Liver (tissue), 3 donors: Measurements from ENCODE around the gene KCNT1.

Experiments used
- GABPA ChIP-seq, 2 donors: IDR thresholded peaks in 1 of 2; conservative IDR thresholded peaks in 1 of 2; 2 replicates each; pipeline ENCODE4 v1.6.1; 2016; ENCODE audit warnings: antibody characterized with exemption in 2 of 2, mild to moderate bottlenecking in 1 of 2, moderate library complexity in 1 of 2
- HNF4A ChIP-seq, 2 donors: conservative IDR thresholded peaks; 2 replicates each; pipeline ENCODE4 v1.6.1; 2016; ENCODE audit warnings: antibody characterized with exemption in 2 of 2, mild to moderate bottlenecking in 2 of 2
- HNF4G ChIP-seq: IDR thresholded peaks from 2 replicates; pipeline ENCODE4 v1.6.1; 2016; ENCODE audit warnings: antibody characterized with exemption
- JUND ChIP-seq, 2 donors: IDR thresholded peaks; 2 replicates each; pipeline ENCODE4 v1.6.1; 2016; ENCODE audit warnings: antibody characterized with exemption in 2 of 2
- MAX ChIP-seq: IDR thresholded peaks from 2 replicates; pipeline ENCODE4 v1.6.1; 2016; ENCODE audit warnings: antibody characterized with exemption
- NR2F2 ChIP-seq: IDR thresholded peaks from 2 replicates; pipeline ENCODE4 v1.6.1; 2016; ENCODE audit warnings: antibody characterized with exemption
- RAD21 ChIP-seq, 2 donors: IDR thresholded peaks; 2 replicates each; pipeline ENCODE4 v1.6.1; 2016; ENCODE audit warnings: antibody characterized with exemption in 2 of 2, mild to moderate bottlenecking in 2 of 2
- REST ChIP-seq: IDR thresholded peaks from 2 replicates; pipeline ENCODE4 v1.6.1; 2016; ENCODE audit warnings: antibody characterized with exemption, mild to moderate bottlenecking
- SP1 ChIP-seq: IDR thresholded peaks from 2 replicates; pipeline ENCODE4 v1.6.1; 2018; ENCODE audit warnings: antibody characterized with exemption, mild to moderate bottlenecking
- TAF1 ChIP-seq: conservative IDR thresholded peaks from 2 replicates; pipeline ENCODE4 v1.6.1; 2016; ENCODE audit warnings: antibody characterized with exemption, mild to moderate bottlenecking
- YY1 ChIP-seq: IDR thresholded peaks from 2 replicates; pipeline ENCODE4 v1.6.1; 2016; ENCODE audit warnings: antibody characterized with exemption, mild to moderate bottlenecking
- TF ChIP-seq, protein P1 (sequence below): fragments of 150-350 bp; IDR thresholded peaks from 2 replicates; pipeline ENCODE4 v1.5.1; 2017; ENCODE audit warnings: improper control_type of control experiment, low read depth, low read length; ENCODE audit not compliant: missing input control
- donor health status: healthy.
- donor health status: healthy.

DNA sequence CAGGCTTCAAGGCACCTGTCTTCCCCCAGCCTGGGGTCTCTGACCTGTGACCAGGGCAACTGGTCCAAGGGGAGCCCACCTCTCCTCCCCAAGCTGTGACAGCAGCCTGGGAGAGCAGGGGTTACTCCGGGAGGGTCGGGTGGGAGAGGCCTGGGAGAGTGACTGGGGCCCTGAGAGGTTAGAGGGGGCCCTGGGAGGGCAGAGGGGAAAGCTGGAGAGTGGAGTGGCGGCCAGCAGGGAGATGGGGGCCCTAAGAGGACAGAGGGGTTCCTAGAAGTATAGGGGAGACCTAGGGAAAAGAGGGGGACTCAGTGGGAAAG, 38.6 kb upstream of the KCNT1 start:
- no peak for TF ChIP-seq HNF4A (conservative IDR thresholded peaks at IDR 0.05)
- TF ChIP-seq, protein P1, sequence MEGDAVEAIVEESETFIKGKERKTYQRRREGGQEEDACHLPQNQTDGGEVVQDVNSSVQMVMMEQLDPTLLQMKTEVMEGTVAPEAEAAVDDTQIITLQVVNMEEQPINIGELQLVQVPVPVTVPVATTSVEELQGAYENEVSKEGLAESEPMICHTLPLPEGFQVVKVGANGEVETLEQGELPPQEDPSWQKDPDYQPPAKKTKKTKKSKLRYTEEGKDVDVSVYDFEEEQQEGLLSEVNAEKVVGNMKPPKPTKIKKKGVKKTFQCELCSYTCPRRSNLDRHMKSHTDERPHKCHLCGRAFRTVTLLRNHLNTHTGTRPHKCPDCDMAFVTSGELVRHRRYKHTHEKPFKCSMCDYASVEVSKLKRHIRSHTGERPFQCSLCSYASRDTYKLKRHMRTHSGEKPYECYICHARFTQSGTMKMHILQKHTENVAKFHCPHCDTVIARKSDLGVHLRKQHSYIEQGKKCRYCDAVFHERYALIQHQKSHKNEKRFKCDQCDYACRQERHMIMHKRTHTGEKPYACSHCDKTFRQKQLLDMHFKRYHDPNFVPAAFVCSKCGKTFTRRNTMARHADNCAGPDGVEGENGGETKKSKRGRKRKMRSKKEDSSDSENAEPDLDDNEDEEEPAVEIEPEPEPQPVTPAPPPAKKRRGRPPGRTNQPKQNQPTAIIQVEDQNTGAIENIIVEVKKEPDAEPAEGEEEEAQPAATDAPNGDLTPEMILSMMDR: no peak
- no peak for TF ChIP-seq YY1
- no peak for TF ChIP-seq MAX
- no peak for TF ChIP-seq RAD21 (IDR thresholded peaks at IDR 0.05)
- no peak for TF ChIP-seq NR2F2
- TF ChIP-seq TAF1: no peak
- no peak for TF ChIP-seq SP1
- no peak for TF ChIP-seq GABPA (IDR thresholded peaks at IDR 0.05 in 1 of 2, conservative IDR thresholded peaks at IDR 0.05 in 1 of 2)
- no peak for TF ChIP-seq REST
- TF ChIP-seq HNF4G: no peak
- no peak for TF ChIP-seq JUND (IDR thresholded peaks at IDR 0.05)
